Omental fat pad (tissue), 4 donors: ENCODE data around the gene TAF12. TPM values are rescaled to one million over a fixed set of nuclear protein-coding genes. Genes with fewer than 3 reads are reported as not detected.
A peak's percentile ranks its signal among the peaks of the same experiment; 100 is the strongest.
"Not testable (repeated sequence)": the region's sequence is repeated elsewhere in the genome, so short reads cannot be mapped to it uniquely, and the experiment has no call there.

Source experiments
- ATAC-seq: fragments of 150-250 bp; one replicate; pipeline ENCODE4 v1.9.1; 2016; ENCODE audit warnings: mild to moderate bottlenecking, moderate library complexity; ENCODE audit not compliant: low FRiP score
- DNase-seq: peaks from one replicate; pipeline ENCODE4 v3.0.0-alpha.2; 2019; ENCODE audit warnings: low spot score
- CTCF ChIP-seq, 3 donors: fragments of 450-650 bp; IDR thresholded peaks; one replicate each; pipeline ENCODE4 v1.5.1; 2016 to 2017; ENCODE audit warnings: antibody characterized with exemption in 3 of 3, mild to moderate bottlenecking in 3 of 3, moderate library complexity in 2 of 3
- total RNA-seq, 4 donors: library from RNA; depleted of rRNA; stranded (reverse); fragments of >200 nt; gene quantifications; one replicate each; pipeline ENCODE4 v1.1.0, GENCODE V29; 2016

The TAF12 gene
- total RNA-seq, 4 donors from 2014 or later, result 15.0 to 22.5 (median 19.6) TPM

- DNase-seq (peak; percentile 64), ATAC-seq (peak; percentile 79)
- TF ChIP-seq CTCF (IDR thresholded peaks at IDR 0.05), result no peak
These were observed 5.8 kb upstream of the TAF12 start, which contains the start of gene RNU11 for GRCh38 chr1:28648474-28649198. Gene RNU11 (plus strand): TSS chr1:28648600.

GRCh38 chr1:28648008-28648473 is 5.2 kb upstream of the TAF12 start:
- no peak for TF ChIP-seq CTCF (IDR thresholded peaks at IDR 0.05)
- no peak for DNase-seq
- ATAC-seq, result peak; percentile 86

- no peak for DNase-seq
- no peak for ATAC-seq
- TF ChIP-seq CTCF (IDR thresholded peaks at IDR 0.05), result no peak
These were observed 3.2 kb upstream of the TAF12 start for GRCh38 chr1:28646040-28646439.

- DNase-seq, ATAC-seq: not testable (repeated sequence)
These were observed 2.5 kb upstream of the TAF12 start for GRCh38 chr1:28645406-28645805.

GRCh38 chr1:28644494-28644893 is 1.6 kb upstream of the TAF12 start:
- ATAC-seq (no peak), DNase-seq (no peak)
- TF ChIP-seq CTCF (IDR thresholded peaks at IDR 0.05), result no peak

- DNase-seq (no peak), ATAC-seq (peak; percentile 15)
- TF ChIP-seq CTCF (IDR thresholded peaks at IDR 0.05), result no peak
These were observed 616 bp downstream of the TAF12 start for GRCh38 chr1:28642056-28642846.

- no peak for TF ChIP-seq CTCF (IDR thresholded peaks at IDR 0.05)
- ATAC-seq, result no peak
- DNase-seq, result no peak
These were observed 2.1 kb downstream of the TAF12 start for GRCh38 chr1:28640766-28641165.
